Measurements from ENCODE around the gene ZCCHC2. TPM values are rescaled to one million over a fixed set of nuclear protein-coding genes. Genes with fewer than 3 reads are reported as not detected.

Gene ZCCHC2
- total and polyA plus RNA-seq, 2 of the 8 experiments (the other 6 are each of a cell fraction or from before 2014, with no cell fraction given), result 13.5 to 18.6 TPM

GRCh38 chr18:62539284-62540165 is 16.7 kb downstream of the ZCCHC2 start:
- Histone ChIP-seq H3K27ac (ENCODE audit: low read depth, low read length) (no peak overlapping the region), H3K4me3 (ENCODE audit: extremely low read depth in 1 of 4, insufficient read depth in 2 of 4, low read depth in 3 of 4, low read length in 4 of 4) (no peak overlapping the region), H2BK12ac (ENCODE audit: low read depth, low read length) (no peak overlapping the region), H3K23ac (ENCODE audit: insufficient read length) (no peak overlapping the region), H3K18ac (ENCODE audit: extremely low read depth, low read length) (no peak overlapping the region), H3K9me3 (ENCODE audit: insufficient read depth in 2 of 2, low read depth in 1 of 2, low read length in 1 of 2) (no peaks in the 10 kb centered on the region), H3K9ac (replicated peaks in 1 of 4; ENCODE audit: extremely low read depth in 1 of 4, low read depth in 3 of 4, low read length in 3 of 4) (no peak overlapping the region), H4K8ac (ENCODE audit: extremely low read depth, insufficient read depth, low read length) (no peak overlapping the region), H3K36me3 (ENCODE audit: control insufficient read depth in 2 of 4, insufficient read depth in 4 of 4, low read length in 3 of 4) (peaks cover 0 to 6% (median 2%) of the 10 kb centered on the region in 4 experiments; a peak in 3 of 8 replicates), H2BK20ac (ENCODE audit: low read length) (no peak overlapping the region), H3K56ac (replicated peaks; ENCODE audit: insufficient read length, low read depth, low read length) (no peak overlapping the region), H2BK15ac (ENCODE audit: low read length) (no peak overlapping the region), H2AFZ (ENCODE audit: low read length) (no peak overlapping the region), H3K4ac (replicated peaks; ENCODE audit: insufficient read length, low read depth, low read length) (no peak overlapping the region), H4K20me1 (replicated peaks in 1 of 2; ENCODE audit: control insufficient read depth in 1 of 2, insufficient read depth in 2 of 2, low read length in 2 of 2) (no peaks in the 10 kb centered on the region), H3K79me1 (ENCODE audit: low read depth, low read length) (no peaks in the 10 kb centered on the region; the same call in 1 of the 2 replicates), H3K4me2 (ENCODE audit: insufficient read depth in 1 of 2, low read depth in 2 of 2, low read length in 2 of 2) (no peak overlapping the region), H4K5ac (ENCODE audit: insufficient read length, low read depth, low read length) (no peak overlapping the region), H4K91ac (replicated peaks; ENCODE audit: insufficient read length, low read length) (no peak overlapping the region), H3K4me1 (replicated peaks in 1 of 4; ENCODE audit: control insufficient read depth in 3 of 4, insufficient read depth in 4 of 4, low read length in 3 of 4) (no peaks in the 10 kb centered on the region), H2AK5ac (ENCODE audit: low read depth, low read length) (no peak overlapping the region), H3K27me3 (replicated peaks in 1 of 4; ENCODE audit: control insufficient read depth in 3 of 4, extremely low read depth in 1 of 4, insufficient read depth in 3 of 4, low read length in 3 of 4) (no peaks in the 10 kb centered on the region), H3K79me2 (ENCODE audit: control insufficient read depth in 1 of 2, insufficient read depth in 2 of 2, low read length in 2 of 2) (peaks cover 0 to 9% of the 10 kb centered on the region in 2 experiments; a peak in 1 of 4 replicates), H3K23me2 (ENCODE audit: low read depth, low read length) (no peaks in the 10 kb centered on the region), H3K14ac (ENCODE audit: insufficient read length) (no peak overlapping the region), H2BK120ac (replicated peaks; ENCODE audit: low read depth, low read length) (no peak overlapping the region), H2BK5ac (ENCODE audit: low read depth, low read length) (no peak overlapping the region)
- POLR2A ChIA-PET (ENCODE audit: partially characterized antibody), result interaction anchor here (0.8 to 1.2 kb wide), 3 partner anchors 12 to 827 kb away, joined by 3 to 4 read pairs (median 3); no protein-coding TSS in a partner anchor
- FAIRE-seq, result no peak
- 91% methylated on average over 11 of the region's 11 CpGs; no CpG with 5 or more reads in 1 of the 2 experiments for WGBS, 2 experiments (ENCODE audit: extremely low coverage in 1 of 2, insufficient coverage in 1 of 2, insufficient read length in 1 of 2, insufficient replicate concordance in 2 of 2, low coverage in 1 of 2, low lambda C conversion rate in 2 of 2, missing lambda C conversion rate in 1 of 2)
- DNase-seq (ENCODE audit: low read depth in 1 of 2, low spot score in 2 of 2), result no peak
- CTCF ChIA-PET (ENCODE audit: partially characterized antibody), result interaction anchor here (0.7 to 1.0 kb wide), 2 partner anchors 12 to 89 kb away, joined by 3 to 6 read pairs; no protein-coding TSS in a partner anchor
- no peak for TF ChIP-seq SIN3A (conservative IDR thresholded peaks at IDR 0.05 in 1 of 2, IDR thresholded peaks at IDR 0.05 in 1 of 2; ENCODE audit: low read depth in 1 of 2, low read length in 2 of 2)
- TF ChIP-seq HDAC2 (IDR thresholded peaks at IDR 0.05; ENCODE audit: borderline replicate concordance in 1 of 2, low read depth in 2 of 2, low read length in 2 of 2), result no peak
- TF ChIP-seq TCF12 (IDR thresholded peaks at IDR 0.05; ENCODE audit: low read depth, low read length), result no peak
- TF ChIP-seq BCL11A (IDR thresholded peaks at IDR 0.05; ENCODE audit: low read depth in 2 of 2, low read length in 2 of 2), result no peak
- TF ChIP-seq RBBP5 (IDR thresholded peaks at IDR 0.05; ENCODE audit: borderline replicate concordance, low read depth, low read length), result no peak
- no peak for TF ChIP-seq SAP30 (IDR thresholded peaks at IDR 0.05; ENCODE audit: insufficient read depth, insufficient replicate concordance, low read length)
- TF ChIP-seq MAFK (IDR thresholded peaks at IDR 0.05; ENCODE audit: low read depth, low read length), result no peak
- no peak for TF ChIP-seq TAF1 (IDR thresholded peaks at IDR 0.05; ENCODE audit: low read depth, low read length)
